Measurements from ENCODE around the gene TCFL5.

DNA sequence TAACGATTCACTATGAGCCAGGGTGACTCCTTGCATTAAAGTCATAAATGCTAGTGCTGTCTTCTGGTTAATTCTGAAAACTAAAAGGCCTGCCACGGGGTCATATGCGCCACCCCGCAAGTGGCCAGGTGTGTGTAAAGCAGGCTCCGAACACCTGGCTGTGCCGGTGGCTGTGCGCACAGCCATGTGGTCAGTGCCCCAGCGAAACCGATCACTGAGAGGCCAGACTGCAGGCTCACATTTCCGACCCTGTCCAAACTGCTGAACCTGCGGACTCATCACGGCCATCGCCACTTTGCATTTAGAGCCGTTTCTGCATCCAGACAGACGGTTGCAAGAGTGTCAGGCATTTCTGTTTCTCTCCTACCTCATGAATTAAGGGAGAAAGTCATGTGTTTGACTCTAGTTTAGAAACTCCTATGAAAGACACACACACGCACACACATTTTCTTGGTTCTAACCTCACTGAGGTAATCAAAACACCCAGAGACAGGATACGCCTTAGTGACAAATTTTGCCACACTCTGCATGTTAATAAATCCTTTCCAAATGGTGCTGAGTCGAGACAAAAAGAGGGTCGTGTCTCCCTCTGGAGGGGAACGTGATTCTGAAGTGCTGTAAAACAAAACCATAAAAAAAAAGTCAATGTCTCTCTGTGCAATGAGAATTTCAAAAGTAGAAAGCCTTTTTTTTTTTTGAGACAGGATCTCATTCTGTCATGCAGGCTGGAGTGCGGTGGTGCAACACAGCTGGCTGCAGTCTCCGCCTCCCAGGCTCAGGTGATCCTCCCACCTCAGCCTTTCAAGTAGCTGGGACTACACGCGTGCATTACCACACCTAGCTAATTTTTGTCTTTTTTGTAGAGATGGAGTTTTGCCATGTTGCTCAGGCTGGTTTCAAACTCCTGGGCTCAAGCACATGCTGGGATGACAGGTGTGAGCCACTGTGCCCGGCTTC lies 31.0 kb upstream of the TCFL5 start:
- TF ChIP-seq POLR2A (IDR thresholded peaks at IDR 0.05; ENCODE audit: low read length) (no peak), GATA1 (IDR thresholded peaks at IDR 0.05; ENCODE audit: low read depth, low read length) (no peak)

Data from erythroblast (primary cell).